ENCODE measurements around the gene NRXN3. TPM values are rescaled to one million over a fixed set of nuclear protein-coding genes. Genes with fewer than 3 reads are reported as not detected.

Gene NRXN3
- total RNA-seq, 2 donors from 2014 or later = 1.6 to 1.9 TPM

DNA sequence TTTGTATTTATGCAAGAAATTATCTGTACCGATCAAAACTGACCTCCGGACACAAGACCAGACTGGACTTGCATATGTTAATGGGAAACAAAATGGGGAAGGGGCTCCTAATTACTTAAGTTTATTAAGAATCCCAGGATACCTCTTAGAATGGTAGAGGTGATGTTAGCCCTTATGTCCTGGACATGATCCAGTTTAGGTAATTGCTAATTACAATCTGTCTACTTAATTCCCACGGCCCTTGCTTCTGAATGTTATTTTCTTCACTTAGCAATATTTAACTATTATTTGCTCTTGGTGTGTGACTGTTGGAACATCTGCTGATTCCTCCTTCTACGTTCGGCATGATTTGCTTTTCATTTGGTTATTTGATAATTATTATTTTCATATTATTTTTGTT lies 1397.1 kb downstream of the NRXN3 start:
- ATAC-seq (no peak), DNase-seq (no peak)
- intact Hi-C loops (cut with DNase I) = no loop called here

DNA sequence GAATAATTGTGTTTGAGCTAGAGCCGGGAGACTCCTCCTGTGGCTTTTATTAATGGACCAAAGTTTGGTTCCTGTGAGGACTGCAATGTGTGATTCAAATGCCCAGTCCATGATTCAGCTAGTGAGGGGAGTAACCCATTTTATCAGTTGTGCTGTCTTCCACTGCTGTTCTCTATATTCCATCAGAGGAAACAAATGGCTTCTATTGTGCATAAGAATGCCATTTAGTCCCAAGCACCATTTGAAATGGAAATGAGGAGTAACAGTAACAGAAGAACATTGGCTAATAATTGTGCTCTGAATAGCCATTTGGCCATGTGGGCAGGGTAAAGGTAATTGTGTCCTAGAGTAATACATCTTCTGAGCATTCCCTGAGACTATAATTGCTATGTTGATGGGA lies 1398.4 kb downstream of the NRXN3 start:
- intact Hi-C loops (cut with DNase I) = no loop called here
- DNase-seq (no peak), ATAC-seq (no peak)

DNA sequence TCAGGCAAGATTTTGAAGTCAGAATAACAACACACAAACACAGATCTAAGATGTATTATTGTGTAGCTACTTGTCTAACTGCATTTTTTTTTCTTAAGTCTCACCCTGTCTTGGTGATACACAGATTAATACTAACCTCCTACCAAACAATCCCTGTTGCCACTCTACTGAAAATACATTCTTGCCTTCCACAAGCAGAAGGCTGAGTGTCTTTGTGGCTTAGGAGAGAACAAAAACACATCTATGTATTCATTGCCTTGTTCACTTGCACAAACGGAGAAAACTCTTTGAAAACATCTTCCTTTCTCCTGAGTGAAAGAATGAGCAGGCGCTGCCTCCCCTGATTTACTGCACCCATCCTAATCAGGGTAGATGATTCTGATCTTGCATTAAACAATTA lies 1398.9 kb downstream of the NRXN3 start:
- ATAC-seq = no peak
- no peak for DNase-seq
- intact Hi-C loops (cut with DNase I) = no loop called here

DNA sequence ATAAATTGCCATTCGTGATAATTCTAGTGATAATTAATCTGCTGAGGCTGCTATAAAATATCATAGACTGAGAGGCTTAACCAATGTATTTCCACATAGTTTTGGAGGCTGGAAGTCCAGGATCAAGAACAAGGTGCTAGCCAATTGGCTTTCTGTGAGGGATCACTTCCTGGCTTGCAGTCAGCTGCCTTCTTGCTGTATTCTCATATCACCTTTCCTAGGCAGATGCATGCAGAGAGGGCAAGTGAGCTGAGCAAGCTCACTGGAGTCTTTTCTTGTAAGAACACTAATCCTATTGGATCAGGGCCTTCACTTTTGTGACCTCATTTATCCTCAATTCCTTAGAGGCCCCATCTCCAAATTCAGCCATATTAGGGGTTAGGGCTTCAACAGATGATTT lies 1400.5 kb downstream of the NRXN3 start:
- ATAC-seq (no peak), DNase-seq (no peak)
- intact Hi-C loops (cut with DNase I) = no loop called here

DNA sequence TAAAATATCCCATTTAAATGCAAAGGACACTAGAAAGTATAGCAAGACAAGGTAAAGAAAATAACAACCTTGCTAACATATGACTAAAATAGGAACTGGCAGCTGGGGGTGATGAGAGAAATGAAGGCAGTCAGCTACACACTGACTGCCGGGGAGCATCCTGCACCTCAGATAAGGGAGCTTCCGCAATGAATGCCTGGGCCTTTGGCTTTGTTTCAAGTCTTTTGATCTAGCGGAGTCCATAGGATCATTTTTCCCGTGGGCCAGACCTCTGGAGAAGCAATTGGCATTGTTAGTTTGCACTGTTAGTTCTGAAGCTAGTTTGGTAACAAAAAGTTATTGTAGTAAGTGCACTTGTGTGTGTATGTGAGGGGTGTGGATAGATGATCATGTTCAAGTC lies 1401.2 kb downstream of the NRXN3 start:
- no peak for ATAC-seq
- intact Hi-C loops (cut with DNase I) = no loop called here
- no peak for DNase-seq

DNA sequence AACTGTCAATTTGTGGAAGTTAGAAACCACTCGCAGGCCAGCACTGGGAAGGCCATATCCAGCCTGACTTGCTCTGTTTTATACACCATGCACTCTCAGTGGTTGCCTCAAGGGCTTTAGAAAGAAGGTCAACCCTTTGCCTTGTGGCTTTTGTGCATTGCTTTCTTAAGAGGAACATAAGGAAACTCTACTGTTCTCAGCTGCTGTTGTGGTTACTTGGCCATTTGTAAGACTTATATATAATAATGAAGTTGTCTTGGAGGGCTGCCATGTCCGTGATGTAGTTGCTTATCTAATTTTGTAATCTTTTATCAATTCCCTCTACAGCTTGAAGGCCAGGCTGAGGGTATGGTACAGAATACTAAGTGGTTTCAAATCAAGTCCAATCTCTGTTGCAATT lies 1403.3 kb downstream of the NRXN3 start:
- DNase-seq (no peak), ATAC-seq (no peak)
- intact Hi-C loops (cut with DNase I) = no loop called here

DNA sequence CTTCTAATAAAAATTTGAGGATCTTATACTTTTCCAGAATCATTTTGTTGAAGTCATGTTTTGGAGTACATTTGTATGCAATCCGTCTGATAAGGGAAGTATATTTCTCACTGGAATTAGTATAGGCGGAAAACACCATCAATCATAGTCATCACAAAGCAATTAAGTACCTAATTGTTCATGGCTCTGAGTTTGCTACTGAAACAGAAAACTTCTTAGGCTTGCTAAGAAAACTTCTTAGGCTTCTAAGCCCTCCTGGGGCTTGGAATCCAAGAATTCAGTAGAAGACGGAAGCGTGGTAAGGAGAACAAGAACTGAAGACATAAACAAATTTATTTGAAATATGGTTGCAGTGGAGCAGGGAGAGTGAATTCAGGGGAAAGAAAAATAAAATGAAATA lies 1404.9 kb downstream of the NRXN3 start:
- no peak for ATAC-seq
- intact Hi-C loops (cut with DNase I) = no loop called here
- DNase-seq = no peak

DNA sequence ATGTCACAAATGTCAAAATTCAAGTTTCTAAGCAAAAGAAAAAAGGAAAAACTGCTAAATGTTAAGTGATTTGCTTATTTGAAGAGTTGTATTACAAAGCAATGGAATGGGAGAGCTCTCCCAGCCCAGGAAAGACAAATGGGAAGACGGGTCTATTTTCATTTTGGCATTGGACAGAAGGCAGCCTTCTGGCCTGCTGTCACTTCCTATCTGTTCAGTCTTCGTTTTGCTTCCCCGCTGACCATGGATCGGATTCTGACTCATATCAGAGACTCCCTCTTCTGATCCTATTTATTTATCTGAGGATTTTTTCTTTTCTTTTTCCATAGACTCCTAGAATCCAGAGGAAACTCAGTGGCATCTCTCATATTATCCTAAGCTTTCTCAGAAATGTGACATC lies 1406.3 kb downstream of the NRXN3 start:
- no peak for DNase-seq
- peak in 1 of 2 donors; percentile 61 for ATAC-seq
- intact Hi-C loops (cut with DNase I) = no loop called here

DNA sequence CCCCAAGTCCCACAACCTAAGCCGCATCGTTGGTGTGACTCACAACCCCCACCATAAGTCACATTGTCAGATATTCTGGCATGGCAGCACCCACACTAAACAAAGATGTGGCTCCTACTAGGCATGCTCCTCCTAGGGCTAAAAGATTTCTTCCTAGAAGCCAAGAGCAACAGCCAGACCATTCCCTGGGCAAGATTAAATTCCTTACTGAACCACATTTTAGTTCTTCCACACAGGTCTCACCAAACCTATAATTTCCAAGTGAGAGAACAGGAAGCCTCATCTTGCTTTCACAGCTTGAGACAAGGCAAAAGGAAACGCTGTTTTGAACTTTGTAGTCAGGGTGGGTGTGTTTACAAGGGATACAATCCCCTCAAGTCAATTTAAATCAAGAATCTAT lies 1408.3 kb downstream of the NRXN3 start:
- intact Hi-C loops (cut with DNase I) = no loop called here
- DNase-seq (no peak), ATAC-seq (no peak)

DNA sequence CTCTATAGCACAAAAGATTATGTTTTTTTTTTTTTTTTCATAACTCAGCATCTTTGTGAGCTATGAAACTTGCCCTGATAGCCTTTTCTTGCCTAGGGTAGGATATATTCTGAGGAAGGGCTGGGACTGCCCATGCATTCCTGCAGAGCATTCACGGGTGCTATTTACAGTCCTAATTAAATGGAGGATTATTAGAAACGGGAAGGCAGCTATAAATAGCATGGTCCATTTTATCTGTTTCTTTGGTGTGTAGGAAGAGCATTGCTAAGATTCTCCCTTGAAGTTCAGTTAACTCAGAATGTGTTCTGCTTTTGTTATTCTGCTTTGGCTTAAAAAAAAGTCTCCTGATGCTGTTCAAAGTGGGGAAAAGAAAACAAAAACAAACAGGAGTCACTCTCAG lies 1410.2 kb downstream of the NRXN3 start:
- intact Hi-C loops (cut with DNase I) = no loop called here
- ATAC-seq (no peak), DNase-seq (no peak)

DNA sequence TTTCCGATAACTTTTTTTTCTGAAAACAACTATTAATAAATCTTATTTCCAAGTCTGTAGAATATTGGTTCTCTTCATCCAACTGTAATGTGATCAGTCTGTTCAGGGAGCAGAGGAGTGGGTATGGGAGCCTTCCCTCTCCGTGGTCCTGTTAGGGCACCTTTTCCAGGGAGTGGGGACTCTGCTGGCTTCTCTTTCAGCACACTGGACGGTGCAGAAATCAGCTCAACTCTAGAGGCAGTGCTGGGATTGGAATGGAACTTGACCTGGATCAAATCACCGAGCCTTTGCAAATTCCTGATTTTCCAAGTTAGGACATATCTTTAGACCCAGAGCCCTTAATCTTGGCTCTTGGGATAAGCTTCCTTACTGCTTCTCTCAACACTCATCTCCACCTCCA lies 1410.7 kb downstream of the NRXN3 start:
- intact Hi-C loops (cut with DNase I) = no loop called here
- no peak for DNase-seq
- peak in 1 of 2 donors; percentile 38 for ATAC-seq

DNA sequence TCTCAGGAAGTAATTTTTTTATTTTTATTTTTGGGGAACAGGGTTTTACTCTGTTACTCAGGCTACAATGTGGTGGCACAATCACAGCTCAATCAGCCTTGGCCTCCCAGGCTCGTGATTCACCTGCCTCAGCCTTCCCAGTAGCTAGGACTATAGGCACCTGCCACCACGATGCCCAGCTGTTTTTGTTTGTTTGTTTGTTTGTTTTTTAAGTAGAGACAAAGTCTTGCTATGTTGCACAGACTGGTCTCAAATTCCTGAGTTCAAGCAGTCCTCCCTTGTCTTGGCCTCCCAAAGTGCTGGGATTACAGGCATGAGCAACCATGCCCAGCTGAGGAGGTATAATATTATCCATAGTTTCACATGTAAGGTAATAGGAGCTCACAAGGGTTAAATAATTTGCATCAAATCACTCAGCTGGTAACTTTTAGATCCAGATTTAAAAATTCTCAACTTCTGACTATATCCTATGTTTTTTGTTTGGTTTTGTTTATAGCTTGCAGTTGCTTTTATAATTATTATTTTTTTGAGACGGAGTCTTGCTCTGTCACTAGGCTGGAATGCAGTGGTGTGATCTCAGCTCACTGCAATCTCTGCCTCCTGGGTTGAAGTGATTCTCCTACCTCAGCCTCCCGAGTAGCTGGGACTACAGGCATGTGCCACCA lies 1411.9 kb downstream of the NRXN3 start:
- DNase-seq = no peak
- intact Hi-C loops (cut with DNase I) = no loop called here
- no peak for ATAC-seq

DNA sequence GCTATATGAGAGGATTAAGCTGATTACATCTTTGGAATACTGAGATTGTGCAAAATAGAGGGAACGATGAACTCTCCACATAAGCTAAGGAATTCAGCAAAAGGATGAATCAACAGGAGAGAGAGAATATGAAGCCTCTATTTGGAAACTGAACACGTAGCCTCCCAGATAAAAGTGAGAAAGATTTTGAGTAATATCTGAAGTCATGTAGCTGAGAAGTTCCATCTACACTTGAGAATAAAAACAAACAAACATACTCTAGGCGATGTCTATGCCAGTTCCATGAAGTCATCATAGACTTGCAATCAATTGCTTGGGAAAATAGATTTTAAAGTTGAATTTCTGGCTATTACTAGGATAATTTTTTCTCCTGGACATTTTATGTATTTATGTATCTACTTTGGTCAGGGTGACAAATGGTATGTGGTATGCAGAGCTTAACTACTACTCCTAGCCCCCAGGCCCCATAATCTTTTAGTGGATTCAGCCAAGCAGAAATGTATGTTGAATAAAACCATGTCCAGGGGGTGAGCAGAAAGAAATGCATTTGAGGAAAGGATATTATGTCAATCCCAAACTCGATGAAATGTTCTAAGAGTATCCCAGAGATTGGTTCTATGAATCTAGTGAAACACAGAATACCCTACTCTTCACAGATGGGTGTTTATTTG lies 1413.7 kb downstream of the NRXN3 start:
- ATAC-seq (peak in 1 of 2 donors; percentile 71), DNase-seq (no peak)
- intact Hi-C loops (cut with DNase I) = no loop called here

DNA sequence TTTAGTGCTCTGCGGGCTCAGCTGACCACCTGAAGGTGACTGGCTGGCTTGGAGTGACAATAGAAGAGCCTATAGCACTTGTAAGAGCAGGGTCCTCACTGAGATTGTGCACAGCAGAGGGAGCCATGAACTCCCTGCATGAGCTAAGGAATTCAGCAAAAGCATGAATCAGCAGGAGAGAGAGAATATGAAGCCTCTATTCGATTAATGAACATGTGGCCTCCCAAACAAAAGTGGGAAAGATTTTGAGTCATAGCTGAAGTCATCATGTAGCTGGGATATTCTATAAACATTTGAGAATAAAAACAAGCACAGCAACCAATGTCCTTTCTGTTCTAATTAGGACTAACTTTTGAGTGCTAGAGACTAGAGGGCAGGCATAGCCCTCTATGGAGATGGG lies 1414.5 kb downstream of the NRXN3 start:
- no peak for DNase-seq
- intact Hi-C loops (cut with DNase I) = no loop called here
- ATAC-seq = peak in 1 of 2 donors; percentile 65

DNA sequence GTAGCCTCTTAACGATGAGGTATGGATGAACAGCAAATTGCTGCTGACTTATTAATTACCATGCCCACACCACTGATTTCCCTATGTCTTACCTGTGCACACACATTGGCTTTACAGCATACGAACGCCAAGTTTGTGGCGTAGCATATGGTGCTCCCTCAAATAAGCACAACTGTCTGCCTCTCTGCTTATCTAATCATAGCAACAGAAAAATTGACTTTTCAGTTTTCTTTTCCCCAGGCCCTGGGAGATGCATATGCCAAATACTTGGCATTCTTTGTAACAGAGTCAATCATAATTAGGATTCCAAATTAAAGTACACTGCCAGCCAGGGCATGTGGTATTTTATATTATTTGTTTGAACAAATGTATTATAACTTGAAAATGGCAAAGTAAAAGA lies 1415.7 kb downstream of the NRXN3 start:
- ATAC-seq = peak in 1 of 2 donors; percentile 56
- DNase-seq = no peak
- intact Hi-C loops (cut with DNase I) = no loop called here

DNA sequence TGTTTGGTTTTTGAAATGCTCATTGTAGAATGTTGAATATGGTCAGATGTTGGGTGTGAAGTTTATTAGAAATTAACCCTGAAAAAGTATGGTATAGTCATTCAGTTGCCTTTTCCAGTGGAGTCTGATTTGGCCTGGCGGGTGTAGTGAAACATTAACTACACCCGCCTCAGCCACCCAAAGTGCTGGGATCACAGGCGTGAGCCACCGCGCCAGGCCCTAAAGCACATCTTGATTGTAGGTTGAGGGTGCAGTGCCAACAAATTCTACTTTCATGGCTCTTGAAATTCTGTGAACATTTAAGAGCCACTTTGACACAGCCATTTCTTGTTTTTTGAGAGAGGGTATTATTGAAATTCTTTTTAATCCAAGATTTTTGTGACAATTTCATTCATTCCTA lies 1416.2 kb downstream of the NRXN3 start:
- no peak for ATAC-seq
- intact Hi-C loops (cut with DNase I) = no loop called here
- no peak for DNase-seq

DNA sequence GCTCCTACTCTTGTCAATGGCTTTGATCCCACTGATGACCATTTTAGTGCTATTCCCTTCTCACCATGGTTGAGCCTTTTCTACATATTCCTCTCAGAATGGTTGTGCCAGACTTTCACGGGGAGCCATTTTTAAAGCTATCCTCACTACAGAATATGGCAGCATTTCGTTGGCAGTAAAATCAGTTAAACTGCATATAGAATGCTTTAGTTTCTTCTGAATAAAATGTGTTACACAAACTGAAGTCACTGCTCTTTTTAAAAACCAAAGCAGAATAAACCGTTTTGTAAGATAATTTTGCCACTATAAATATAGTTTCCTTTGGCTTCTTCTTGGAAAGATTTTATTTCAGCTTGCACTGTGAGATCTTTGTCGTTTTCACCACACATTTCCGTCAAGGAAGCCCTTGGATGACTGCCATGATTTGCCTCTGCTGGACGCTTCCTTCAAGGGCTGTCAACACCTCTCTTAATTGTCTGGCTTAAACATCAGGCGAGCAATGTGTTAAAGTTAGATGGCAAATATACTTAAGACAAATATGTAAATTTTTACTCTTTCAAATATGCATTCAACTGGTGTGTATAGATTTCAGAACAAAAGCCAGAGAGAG lies 1416.9 kb downstream of the NRXN3 start:
- DNase-seq (no peak), ATAC-seq (no peak)
- intact Hi-C loops (cut with DNase I) = no loop called here

DNA sequence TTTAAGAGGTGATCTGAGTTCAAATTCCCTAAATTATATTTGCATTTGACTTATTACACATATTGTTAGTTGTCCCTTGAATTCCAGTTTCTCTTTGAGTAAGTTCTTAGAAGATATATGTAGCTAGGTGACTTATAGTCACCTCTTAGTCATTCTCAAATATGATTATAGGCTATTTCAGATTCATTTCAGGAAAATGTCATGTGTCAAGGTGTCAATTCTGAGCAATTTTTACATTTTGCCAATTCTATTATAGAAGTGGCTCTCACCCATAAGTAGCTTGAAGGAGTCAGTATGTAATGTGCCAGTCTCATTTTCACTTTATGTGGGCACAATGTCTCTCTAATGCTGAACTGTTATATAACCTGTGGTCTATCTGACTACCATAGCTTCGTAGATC lies 1417.7 kb downstream of the NRXN3 start:
- intact Hi-C loops (cut with DNase I) = no loop called here
- DNase-seq = no peak
- ATAC-seq = no peak

DNA sequence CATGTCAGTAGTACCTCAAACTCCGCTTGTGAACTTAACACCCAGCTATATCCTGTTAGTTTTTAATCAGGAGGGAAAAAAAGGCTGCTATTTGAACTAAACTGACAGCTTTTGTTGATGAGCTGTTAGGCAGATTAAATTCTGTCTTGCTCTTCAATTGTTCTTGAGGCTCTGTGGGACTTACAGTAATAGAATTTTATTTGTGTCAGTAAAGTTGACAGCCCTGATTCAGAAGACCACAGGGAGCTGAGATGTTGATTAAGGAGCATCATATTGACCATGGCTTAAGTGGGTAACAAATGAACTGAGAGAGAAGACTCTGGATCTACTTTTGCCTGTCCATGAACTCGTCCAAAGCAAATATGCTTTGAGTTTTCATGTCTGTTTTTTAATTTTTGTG lies 1418.2 kb downstream of the NRXN3 start:
- DNase-seq = no peak
- intact Hi-C loops (cut with DNase I) = no loop called here
- no peak for ATAC-seq

DNA sequence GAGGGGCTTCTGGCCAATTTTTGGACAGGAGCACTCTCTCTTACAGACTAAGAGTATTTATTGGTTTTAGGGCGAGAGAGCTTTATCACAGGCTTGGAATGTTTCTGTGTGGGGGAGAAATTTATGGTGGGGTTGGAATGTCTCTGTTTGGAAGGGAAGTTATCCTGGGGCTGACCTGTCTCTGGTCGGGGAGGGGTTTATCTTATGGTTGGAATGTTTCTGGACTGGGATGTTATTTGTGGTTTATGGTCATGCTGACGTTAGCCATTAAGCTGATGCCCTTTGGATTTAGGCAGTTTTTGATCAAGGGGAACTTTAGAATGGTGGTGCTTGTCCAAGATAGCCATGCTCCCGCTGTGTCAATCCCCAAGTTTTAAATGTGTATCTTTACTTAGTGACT lies 1426.4 kb downstream of the NRXN3 start:
- DNase-seq = no peak
- ATAC-seq = no peak
- intact Hi-C loops (cut with DNase I) = no loop called here

DNA sequence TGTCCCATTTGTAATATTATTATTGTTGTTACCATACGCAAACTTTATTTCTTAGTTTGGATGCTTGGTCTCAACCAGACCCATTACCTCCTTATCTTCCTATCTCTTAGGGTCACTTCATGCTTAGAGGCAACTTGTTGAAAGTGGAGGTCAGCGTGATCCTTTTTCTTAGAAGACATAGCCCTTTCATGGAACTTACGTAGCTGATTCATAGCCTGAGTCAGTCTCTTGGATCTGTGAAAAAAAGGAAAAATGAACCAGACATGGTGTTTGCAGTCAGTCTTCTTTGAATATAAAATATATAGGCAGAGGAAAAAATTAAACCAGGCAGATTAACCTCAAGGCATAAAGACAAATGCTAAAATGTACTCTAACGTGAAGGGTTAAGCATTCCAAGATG lies 1427.4 kb downstream of the NRXN3 start:
- intact Hi-C loops (cut with DNase I) = no loop called here
- ATAC-seq (no peak), DNase-seq (no peak)
